Measurements from ENCODE around the gene APC. TPM values are rescaled to one million over a fixed set of nuclear protein-coding genes. Genes with fewer than 3 reads are reported as not detected.
A peak's percentile ranks its signal among the peaks of the same experiment; 100 is the strongest.

APC gene
- total and polyA plus RNA-seq, 2 donors (not counting 3 experiments of a cell fraction or from before 2014, with no cell fraction given), result 11.2 to 39.6 TPM

- intact Hi-C loops (cut with micrococcal nuclease) (loop anchor here (10.0 kb wide), 1 partner anchor 1609 kb away; the partner anchor contains the start of gene WDR36), dilution Hi-C loops (cut with MboI; ENCODE audit: extremely low pct_ligation_motif_present, low sequenced_read_pairs) (no loop called here)
- peaks cover 23% of the 10 kb centered on the region for H3K4me1 ChIP-seq (ENCODE audit: control insufficient read depth, extremely low read depth, insufficient read depth, low read length)
- no peaks in the 10 kb centered on the region for H4K20me1 ChIP-seq (replicated peaks; ENCODE audit: control insufficient read depth, extremely low read depth, insufficient read depth, low read length)
- POLR2A ChIA-PET, result no interaction called here
- no peaks in the 10 kb centered on the region for H3K9me3 ChIP-seq (replicated peaks; ENCODE audit: control insufficient read depth, insufficient read depth, low read length)
- peak; percentile 46 for FAIRE-seq
- peak overlapping the region; percentile 42 for H2AFZ ChIP-seq (ENCODE audit: low read depth, low read length)
- H3K27me3 ChIP-seq (ENCODE audit: control insufficient read depth in 2 of 2, insufficient read depth in 2 of 2, low read length in 2 of 2), result no peaks in the 10 kb centered on the region
- no peak overlapping the region for H3K4me3 ChIP-seq (replicated peaks in 1 of 3; ENCODE audit: insufficient read depth in 1 of 3, low read depth in 1 of 3, low read length in 3 of 3)
- CTCF ChIA-PET, result interaction anchor here (1.1 to 1.6 kb wide), 2 partner anchors 12 to 33 kb away, joined by 3 to 8 read pairs; no protein-coding TSS in a partner anchor
- TF ChIP-seq GATA2 (IDR thresholded peaks at IDR 0.05; ENCODE audit: insufficient read depth, insufficient read length, low read depth, low read length) (peak; percentile 27), CTCF (IDR thresholded peaks at IDR 0.05; ENCODE audit: extremely low read depth in 1 of 2, insufficient read depth in 1 of 2, low read depth in 1 of 2, low read length in 2 of 2) (no peak)
- no peak overlapping the region for H3K27ac ChIP-seq (ENCODE audit: insufficient read depth, low read depth, low read length)
- H3K36me3 ChIP-seq (ENCODE audit: control insufficient read depth in 2 of 2, extremely low read depth in 1 of 2, insufficient read depth in 2 of 2, low read length in 2 of 2), result no peaks in the 10 kb centered on the region
- H3K9ac ChIP-seq (replicated peaks; ENCODE audit: extremely low read depth, insufficient read depth, low read length), result no peak overlapping the region
- H3K9me1 ChIP-seq (replicated peaks; ENCODE audit: control insufficient read depth, extremely low read depth, insufficient read depth, low read length), result no peaks in the 10 kb centered on the region
- H3K79me2 ChIP-seq (ENCODE audit: control insufficient read depth, insufficient read depth, low read length), result peaks cover 12% of the 10 kb centered on the region
- peak; percentile 80 for DNase-seq (ENCODE audit: low read depth, low spot score)
- BruUV-seq (replicated peaks), result no TSS peak
- no peak overlapping the region for H3K4me2 ChIP-seq (ENCODE audit: insufficient read depth, low read length)
Measured at GRCh38 chr5:112703866-112704820, 33.5 kb upstream of the APC start.

Measured in endothelial cell of umbilical vein (primary cell).